Kidney capillary endothelial cell (primary cell): ENCODE measurements around the gene MYRF.

ENCODE experiments used
- DNase-seq: peaks from one replicate; pipeline ENCODE4 v3.0.0-alpha.2; 2018; ENCODE audit warnings: low spot score

Gene MYRF

DNA sequence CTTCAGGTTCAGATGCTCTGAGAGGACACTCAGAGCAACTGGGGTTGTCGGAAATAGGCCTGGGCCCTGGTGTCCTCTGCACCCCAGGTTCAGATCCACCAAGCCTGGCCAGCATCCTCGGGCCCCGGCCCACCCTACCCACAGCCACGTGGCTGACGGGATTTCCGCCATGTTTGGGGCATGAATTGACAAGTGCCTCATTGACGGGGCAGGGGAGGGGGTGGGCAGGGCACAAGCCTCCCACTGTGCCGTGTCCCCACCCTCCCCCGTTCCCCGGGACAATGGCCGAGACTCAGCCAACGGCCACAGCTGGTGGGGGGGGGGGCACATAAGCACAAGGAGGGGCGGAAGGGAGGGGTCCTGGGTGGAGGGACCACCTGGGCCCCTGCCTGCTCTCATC is 8.5 kb downstream of the MYRF start:
- DNase-seq: no peak

DNA sequence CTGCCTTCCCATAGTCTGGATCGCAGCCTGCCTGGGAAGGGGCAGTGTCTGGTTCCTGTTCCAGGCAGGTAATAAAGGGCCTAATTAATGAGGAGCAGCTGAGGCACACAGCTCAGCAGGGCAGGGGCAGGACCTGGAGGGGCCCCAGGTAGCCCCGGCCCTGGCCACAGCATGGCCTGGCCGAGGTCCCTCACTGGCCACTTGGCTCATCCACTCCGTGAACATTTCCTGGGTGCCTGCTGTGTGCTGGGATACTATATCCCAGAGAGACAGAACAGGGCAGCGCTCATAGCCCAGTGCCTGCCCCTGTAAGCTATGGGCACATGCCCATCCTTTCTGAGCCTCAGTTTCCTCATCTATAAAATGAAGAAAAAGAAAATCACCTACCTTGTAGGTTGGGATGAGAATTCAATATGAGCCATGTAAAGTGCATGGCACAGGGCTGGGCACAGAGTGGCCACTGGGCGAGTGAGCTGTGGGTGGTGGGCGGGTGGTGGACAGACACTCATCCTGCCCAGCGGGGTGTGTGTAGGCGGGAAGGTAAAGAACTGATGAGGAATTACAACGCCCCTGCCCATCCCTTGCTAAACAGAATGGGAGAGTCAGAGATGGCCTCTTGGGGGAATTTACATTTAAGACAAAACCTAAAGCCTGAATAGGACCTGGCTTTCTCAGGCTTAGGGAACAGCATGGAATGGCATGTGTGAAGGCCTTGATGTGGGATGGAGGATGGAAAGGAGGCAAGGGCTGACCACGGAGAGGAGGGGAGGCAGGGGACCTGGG is 9.2 kb downstream of the MYRF start:
- no peak for DNase-seq

DNA sequence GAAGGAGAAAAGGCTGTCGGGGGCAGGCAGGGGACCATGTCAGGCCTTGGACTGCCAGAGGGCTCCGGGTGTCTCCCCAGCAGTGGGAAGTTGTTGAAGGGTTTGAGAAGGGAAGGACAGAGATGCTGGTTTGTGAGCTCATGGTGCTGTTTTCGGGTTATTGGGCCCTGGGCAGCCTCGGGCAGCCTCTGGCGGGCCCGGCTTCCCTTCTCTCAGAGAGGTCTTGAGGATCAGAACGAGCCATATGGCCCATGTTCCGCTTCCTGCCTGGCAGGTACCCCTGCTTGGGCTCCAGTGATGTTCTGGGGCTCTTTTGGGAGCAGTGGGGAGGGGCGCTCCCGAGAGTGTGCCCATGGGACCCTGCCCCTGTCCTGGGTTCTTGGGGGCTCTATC is 9.8 kb downstream of the MYRF start:
- no peak for DNase-seq

DNA sequence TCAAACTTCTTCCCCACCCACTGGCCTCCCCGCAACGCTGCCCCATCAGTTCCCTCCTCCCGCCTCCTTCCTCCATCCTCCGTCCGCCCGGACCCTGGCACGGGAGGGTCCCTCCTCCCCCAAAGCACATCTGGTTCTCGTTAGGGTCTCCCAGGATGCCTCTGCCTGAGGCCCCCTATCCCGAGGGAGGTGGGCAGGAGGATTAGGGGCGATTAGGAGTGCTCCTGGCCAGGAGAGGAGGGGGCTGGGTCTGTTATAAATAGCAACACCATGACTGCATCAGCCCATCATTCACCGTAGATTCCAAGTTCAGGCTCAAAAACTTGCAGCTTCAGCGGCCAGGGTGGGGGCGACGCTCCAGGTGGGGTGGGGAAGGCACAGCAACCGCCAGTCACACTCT is 10.4 kb downstream of the MYRF start:
- DNase-seq: no peak

DNA sequence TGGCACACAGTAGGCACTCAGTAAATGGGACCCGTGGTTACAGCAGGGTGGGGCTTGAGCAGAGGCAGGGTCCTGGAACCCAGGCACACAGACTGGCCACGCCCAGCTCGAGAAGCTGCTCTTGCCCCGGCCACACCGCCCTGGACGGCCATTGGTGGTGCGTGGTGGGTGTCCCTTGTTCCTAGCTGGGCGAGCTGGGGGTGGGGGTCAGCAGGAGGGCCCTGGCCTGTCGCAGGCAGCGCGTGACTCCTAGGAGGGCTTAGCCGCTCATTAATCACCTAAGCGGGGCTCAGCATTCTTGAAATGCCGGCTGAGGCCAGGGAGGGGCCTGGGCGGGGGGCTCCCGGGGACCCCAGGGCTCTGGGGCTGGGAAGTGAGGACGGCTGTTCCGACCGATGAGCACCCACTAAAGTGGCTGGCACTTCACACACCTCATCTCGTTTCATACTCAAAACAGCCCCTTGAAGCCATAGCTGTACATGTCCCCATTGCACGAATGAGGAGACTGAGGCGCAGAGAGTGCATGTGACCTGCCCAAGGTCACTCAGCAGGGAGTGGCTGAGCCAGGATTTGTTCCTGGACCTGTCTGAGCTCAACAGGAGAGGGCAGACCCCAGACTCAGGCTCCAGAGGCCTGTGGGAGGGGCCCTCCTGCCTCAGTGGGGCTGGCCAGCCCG is 11.6 kb downstream of the MYRF start:
- DNase-seq: no peak

DNA sequence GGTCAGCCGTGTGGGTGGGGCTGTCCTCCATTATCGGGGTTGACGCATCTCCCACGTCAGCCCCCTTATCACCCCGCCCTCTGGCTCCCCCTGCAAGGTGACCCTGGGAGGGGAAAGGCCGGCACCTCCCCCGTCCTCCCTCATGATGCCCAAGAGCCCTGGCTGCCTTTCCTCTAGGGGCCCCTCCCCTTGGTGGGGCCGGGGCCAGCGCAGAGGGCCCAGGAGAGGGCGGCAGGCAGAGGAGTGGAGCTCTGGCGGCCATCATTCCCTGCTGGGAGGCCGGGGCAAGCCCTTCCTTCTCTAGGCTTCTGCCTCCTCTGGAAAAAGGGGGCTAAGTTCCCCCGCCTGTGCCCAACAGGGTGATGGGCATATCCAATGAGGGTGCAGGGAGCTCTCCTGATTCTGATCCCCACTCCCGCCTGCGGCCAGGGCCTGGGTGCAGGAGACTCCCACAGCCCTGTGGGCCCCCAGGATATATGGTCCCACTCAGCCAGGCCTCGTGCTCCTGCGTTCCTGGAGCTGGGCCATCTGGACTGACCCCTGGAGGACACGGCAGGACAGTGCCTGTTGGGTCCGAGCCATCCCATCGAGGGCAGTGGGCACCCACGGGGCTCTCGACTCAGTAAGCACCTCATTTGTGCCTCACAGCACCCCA is 12.3 kb downstream of the MYRF start:
- DNase-seq: no peak

DNA sequence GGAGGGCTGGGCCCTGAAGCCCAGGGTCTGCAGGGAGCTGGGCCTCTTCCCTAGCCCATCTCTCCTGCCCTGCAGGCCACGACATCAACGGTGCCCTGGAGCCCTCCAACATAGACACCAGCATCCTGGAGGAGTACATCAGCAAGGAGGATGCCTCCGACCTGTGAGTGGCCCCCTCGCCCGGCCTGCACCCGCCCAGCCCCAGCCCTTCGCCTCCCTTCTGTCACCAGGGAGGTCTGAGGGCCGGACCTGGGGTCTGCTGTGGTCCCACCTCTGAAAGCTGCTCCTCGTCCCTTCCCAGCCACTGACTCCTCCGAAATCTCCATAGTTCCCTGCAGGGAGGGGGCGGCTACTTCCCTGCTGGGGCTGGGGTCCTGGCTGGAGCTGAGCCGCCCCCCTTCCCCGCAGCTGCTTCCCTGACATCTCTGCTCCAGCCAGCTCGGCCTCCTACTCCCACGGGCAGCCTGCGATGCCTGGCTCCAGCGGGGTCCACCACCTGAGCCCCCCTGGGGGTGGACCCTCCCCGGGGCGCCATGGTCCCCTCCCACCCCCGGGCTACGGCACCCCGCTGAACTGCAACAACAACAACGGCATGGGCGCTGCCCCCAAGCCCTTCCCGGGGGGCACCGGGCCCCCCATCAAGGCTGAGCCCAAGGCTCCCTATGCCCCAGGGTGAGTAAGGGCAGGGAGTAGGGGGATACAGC is 13.3 kb downstream of the MYRF start:
- DNase-seq: no peak

DNA sequence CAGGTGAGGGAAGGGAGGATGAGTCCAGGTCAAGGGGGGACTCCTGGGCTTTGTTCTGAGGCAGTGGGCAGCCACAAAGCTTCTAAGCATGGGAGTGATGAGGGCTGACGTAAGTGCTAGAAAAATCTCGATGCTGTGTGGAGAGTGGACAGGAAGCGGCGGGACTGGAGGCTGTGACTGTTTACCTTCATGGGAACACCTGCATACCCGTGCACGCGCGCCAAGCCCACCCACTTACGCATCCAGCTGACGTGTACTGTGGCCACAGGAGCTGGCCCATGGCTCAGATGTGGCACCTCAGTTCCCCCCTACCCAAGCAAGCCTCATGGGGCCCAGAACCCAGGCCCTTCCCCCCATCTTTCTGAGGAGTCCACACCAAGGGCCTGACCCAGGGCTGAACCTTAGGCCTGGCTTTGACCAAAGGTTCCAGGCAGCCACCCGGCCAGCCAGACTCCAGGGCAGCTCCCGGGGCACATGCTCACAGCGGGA is 14.0 kb downstream of the MYRF start:
- no peak for DNase-seq

DNA sequence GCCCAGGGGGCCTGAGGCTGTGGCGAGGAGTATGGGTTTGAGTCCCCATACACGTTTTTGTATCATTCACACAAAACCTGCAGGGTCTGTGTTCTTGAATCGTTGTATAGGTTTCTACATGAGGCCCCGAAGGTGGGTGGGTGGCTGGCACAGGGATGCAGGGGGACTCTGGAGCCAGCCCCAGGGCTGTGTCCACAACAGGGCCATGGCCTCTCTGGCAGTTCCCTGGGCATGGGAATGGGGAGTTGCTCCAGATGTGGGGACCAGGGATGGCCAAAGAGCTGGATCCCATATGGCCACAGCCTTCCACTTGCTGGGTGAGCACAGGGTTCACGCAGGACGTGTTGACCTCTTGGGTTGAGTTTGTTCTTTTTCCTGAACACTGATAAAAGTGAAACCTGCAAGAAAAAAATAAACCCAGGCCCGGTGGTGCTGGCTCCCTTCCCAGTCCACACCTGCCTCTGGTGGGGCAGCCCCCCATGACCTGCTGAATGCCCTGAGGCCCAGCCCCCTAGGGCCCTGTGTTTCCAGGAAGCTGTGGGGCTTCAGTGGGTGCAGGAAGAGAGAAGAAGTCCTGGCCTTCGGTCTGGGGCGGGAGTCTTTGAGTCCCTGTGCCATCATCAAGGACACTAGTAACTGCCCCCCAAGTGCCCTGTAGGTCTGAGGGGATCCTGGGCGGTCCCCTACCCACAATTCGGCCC is 16.1 kb downstream of the MYRF start:
- DNase-seq: no peak

DNA sequence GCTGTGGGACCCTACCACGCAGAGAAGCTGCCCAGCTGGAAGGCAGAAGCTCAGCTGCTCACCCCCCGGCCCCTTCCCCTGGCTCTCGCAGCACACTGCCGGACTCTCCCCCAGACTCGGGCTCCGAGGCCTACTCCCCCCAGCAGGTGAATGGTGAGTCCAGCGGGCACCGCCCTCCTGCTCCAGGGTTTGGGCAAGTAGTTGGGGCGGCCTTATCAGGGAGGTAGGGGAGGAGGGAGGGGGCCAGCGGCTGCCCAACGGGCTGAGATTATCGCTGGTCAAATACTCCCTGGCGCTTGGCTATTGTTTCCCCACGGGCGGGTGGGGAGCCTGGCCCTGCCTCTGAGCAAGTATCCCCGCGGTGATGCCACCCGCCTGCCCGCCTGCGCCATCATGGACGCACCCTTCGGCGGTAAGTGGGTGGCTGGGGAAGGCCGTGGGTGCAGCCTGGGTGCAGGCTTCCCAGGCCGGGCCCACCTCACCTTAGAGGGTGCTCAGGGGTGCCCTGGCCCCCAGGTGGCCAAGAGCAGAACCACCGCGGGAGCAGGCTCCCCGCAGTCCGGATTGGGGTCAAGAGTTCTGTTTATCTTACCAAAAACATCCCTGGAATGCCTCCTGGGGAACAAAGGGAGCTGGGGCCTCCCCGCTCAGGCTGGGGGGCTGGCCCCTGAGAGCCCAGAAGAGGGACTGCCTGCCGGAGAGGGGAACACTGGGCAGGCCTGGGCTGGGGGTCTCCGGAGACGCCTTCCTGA is 16.9 kb downstream of the MYRF start:
- DNase-seq: no peak

DNA sequence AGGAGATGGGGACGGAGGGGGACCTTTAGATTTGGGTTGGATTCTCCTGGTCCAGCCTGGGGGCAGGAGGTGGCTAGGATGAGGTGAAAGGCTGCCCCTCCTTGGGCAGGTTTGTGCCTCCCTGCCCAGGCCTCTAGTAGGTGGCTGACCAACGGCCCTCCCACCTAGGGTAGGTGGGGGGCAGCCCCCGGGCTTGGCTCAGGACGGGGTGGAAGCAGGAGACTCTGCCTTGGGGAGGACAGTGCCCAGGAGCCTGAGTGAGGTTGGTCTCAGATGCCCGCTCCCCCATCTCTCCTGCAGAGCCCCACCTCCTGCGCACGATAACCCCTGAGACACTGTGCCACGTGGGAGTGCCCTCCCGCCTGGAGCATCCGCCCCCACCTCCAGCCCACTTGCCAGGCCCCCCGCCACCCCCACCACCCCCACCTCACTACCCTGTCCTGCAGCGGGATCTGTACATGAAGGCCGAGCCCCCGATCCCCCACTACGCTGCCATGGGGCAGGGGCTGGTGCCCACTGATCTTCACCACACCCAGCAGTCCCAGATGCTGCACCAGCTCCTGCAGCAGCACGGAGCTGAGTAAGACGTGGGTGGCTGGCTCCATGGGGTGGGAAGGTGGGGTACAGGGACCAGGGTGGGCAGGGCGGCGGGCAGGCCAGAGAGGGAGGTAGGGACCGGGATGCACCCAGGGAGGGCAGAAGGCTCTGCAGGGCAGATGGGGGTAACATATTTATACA is 17.7 kb downstream of the MYRF start:
- DNase-seq: no peak

DNA sequence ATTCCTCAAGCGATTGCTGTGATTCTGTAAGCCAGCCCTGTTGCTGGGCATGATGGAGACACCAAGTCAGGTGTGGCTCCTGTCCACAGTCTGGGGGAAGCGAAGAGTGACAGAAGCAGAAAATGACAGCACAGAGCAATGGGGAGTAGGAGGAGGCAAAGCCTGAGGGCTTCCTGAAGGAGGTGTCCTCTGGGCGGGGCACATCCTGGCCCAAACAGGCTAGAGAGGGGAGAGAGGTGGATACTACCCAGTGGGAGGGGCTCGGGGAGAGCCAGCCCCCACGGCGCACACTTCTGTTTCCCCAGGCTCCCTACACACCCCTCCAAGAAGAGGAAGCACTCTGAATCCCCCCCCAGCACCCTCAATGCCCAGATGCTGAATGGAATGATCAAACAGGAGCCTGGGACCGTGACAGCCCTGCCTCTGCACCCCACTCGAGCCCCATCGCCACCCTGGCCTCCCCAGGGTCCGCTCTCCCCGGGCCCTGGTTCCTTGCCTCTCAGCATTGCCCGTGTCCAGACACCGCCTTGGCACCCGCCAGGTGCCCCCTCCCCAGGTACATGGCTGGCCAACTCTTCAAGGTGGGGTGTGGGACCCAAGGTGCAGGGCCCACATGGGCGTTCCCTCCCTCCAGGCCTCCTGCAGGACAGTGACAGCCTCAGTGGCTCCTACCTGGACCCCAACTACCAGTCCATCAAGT is 18.9 kb downstream of the MYRF start:
- no peak for DNase-seq

DNA sequence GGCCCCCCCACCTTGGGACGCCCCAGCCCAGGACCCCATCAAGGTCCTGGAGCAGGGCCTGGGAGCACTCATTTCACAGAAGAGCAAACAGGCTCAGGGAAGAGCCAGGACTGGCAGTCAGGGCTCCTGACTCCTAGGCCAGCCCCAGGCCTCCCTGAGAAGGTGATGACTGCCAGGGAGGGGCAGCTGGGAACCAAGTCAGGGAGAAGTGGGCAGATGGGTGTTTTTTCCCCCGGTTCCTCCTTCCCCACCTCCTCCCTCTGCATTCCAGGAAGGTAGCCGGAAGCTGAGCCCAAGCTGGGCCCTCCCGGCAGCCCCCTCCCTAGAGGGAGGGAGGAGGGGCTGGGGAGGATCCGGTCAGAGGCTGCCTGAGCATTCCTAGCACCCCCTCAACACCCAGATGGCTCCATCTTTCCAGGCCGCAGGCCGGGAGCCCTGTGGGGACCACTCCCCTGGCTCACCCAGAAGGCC is 19.6 kb downstream of the MYRF start:
- no peak for DNase-seq

DNA sequence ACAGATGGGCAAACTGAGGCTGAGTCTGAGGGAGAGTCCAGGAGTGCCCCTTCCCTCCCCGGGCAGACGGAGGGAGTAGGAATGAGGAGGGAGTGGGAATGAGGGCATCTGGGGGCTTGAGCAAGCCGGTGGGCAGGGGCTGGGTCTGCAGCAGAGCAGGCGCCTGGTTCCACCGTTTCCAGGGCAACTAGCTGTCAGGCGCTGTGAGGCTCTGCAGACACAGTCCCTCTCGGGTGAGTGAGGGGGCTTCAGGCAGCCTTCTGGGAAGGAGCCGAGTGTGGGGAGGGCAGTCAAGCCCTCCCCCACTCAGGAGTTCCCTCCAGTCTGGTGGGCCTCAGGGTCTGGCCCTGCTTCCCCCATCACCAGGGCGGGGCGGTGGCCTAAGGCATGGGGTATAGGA is 20.9 kb downstream of the MYRF start:
- no peak for DNase-seq

DNA sequence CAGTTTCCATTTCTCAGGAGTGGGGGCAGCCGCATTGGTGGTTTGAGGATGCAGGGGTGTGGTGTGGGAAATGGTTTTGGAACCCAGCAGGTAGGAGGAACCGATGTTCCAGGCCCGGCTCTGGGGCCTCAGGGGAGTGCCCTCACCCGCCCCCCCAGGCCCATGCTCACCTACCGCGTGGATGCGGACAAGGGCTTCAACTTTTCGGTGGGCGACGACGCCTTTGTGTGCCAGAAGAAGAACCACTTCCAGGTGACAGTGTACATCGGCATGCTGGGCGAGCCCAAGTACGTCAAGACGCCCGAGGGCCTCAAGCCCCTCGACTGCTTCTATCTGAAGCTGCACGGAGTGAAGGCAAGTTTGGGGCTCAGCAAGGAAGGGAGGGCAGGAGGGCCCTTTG is 21.4 kb downstream of the MYRF start:
- no peak for DNase-seq

DNA sequence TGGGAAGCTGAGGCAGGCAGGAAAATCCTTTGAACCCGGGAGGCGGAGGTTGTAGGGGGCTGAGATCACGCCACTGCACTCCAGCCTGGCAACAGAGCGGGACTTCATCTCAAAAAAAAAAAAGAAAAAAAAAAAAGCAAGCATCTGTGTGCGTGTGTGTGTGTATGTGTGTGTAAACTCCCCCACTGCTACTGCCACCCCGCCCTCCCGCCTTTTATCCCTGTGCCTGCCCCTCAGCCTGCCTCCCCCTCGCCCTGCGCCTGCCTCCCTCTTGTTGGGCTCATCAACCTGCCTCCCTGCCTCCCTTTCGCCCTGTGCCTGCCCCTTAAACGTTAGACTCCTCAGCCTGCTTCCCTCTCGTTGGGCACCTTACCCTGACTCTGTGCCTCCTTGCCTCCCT is 22.0 kb downstream of the MYRF start:
- no peak for DNase-seq

DNA sequence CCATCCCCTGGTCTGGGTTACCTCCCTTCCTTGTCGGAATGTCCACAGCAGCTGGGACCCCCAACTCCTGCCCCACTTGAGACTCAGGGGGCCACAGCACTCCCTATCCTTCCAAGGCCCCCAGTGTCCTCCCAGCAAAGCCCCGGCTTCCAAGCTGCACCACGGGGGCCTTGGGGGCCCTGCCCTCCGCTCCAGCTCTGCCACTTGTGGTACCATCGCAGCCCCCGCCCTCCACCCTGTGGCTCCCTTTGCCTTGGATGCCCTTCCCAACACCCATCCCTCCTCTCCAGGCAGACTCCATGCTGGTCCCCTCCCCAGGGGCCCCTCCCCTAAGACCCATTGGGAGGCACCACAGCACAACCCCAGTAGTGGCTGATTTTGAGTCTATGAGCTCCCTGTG is 22.7 kb downstream of the MYRF start:
- no peak for DNase-seq

DNA sequence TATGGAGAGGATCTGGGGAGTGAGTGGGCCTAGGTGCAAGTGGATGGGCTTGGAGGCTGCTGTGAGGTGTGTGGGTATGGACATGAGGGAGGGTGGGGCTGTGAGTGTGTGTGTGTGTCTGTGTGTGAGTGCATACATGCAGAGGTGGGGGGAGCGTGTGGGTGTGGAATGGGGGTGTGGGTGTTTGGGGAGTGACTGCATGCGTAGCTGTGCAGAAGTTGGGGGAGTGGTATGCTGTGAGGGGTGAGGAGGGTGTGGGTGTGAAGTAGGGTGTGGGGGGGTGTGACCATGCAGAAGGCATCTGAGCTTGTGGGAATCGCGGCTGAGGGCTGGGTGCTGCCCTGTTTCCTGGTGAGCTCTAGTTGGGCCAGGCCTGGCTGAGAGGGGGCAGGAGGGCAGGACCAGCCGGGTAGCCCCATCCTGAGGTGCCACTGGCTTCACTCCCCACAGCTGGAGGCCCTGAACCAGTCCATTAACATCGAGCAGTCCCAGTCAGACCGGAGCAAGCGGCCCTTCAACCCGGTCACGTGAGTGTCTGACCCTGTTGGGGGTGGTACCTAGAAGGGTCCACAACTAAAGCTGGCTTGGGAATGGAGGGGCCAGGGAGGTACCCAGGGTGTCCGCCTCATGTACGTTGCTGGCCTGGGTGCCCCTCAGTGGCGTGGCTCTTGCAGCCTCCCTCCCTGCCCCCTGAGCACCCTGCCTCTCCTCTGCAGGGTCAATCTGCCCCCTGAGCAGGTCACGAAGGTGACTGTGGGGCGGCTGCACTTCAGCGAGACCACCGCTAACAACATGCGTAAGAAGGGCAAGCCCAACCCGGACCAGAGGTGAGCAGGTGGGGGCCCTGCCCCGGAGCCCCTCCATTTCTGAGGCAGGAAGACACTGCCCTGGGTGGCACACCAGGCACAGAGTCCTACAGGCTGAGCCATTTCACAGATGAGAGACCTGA is 23.4 kb downstream of the MYRF start:
- DNase-seq: no peak
